HFFc6 (cell line): Measurements from ENCODE around the gene MRPS15. TPM values are rescaled to one million over a fixed set of nuclear protein-coding genes. Genes with fewer than 3 reads are reported as not detected.

Source experiments
- DNase-seq: peaks from one replicate; pipeline ENCODE4 v3.0.0-alpha.2; 2018
- H3K27ac Mint-ChIP-seq: 2 replicates; pipeline ENCODE4 v1.8.0; 2020; ENCODE audit warnings: mild to moderate bottlenecking, mixed read lengths
- H3K27me3 Mint-ChIP-seq: 2 replicates; pipeline ENCODE4 v1.8.0; 2021; ENCODE audit warnings: mild to moderate bottlenecking, moderate library complexity, mixed read lengths; ENCODE audit not compliant: insufficient read depth
- H3K36me3 Mint-ChIP-seq: 2 replicates; pipeline ENCODE4 v1.8.0; 2021; ENCODE audit warnings: low read depth, mixed read lengths
- H3K4me1 Mint-ChIP-seq: 2 replicates; pipeline ENCODE4 v1.8.0; 2020; ENCODE audit warnings: low read depth, mixed read lengths
- H3K4me3 Mint-ChIP-seq: 2 replicates; pipeline ENCODE4 v1.8.0; 2020; ENCODE audit warnings: mild to moderate bottlenecking, moderate library complexity, mixed read lengths
- H3K9me3 Mint-ChIP-seq: 2 replicates; pipeline ENCODE4 v1.8.0; 2020; ENCODE audit warnings: mild to moderate bottlenecking, mixed read lengths
- CTCF ChIP-seq: fragments of 200-600 bp; sonication (generic); IDR thresholded peaks from 2 replicates; pipeline ENCODE4 v1.5.0; 2021; ENCODE audit warnings: antibody characterized with exemption, mild to moderate bottlenecking
- total RNA-seq, 6 experiments: library from RNA; stranded (reverse); fragmentation: NEBNext Ultra II Directional; extraction: Animal tissue kit (Norgen Biotek cat#: 25700); gene quantifications; 2 replicates in 1 of 6; 3 replicates in 5 of 6; pipeline ENCODE4 v1.2.3, GENCODE V29; 2021

Gene MRPS15
- total RNA-seq, 6 experiments from 2014 or later, result 74.1 to 96.1 (median 88.4) TPM

DNA sequence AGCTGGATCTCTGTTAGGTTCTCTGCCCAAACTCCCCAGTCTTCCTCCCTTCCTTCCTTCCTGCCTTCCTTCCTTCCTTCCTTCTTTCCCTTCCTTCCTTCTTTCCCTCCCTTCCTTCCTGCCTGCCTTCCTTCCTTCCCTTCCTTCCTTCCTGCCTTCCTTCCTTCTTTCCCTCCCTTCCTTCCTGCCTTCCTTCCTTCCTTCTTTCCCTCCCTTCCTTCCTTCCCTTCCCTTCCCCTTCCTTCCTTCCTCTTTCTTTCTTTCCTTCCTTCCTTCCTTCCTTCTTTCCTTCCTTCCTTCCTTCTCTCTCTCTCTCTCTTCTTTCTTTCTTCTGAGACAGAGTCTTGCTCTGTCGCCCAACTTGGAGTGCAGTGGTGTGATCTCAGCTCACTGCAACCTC, 57.7 kb downstream of the MRPS15 start:
- no peak overlapping the region for H3K27ac Mint-ChIP-seq
- H3K27me3 Mint-ChIP-seq, result no peaks in the 10 kb centered on the region; the same call in none of the 2 replicates
- H3K9me3 Mint-ChIP-seq, result peaks cover 7% of the 10 kb centered on the region; the same call in 1 of the 2 replicates
- H3K4me3 Mint-ChIP-seq, result no peak overlapping the region
- H3K36me3 Mint-ChIP-seq, result peaks cover 7% of the 10 kb centered on the region; the same call in 1 of the 2 replicates
- no peak for DNase-seq
- H3K4me1 Mint-ChIP-seq, result peaks cover 16% of the 10 kb centered on the region
- no peak for TF ChIP-seq CTCF

Other genes starting within 250 kb of the MRPS15 start
- 100 to 1,000 TPM; 116 to 126 (median 121) TPM for gene THRAP3, start 239.9 kb downstream of the MRPS15 start, total RNA-seq
- gene SH3D21, start 158.0 kb downstream of the MRPS15 start, total RNA-seq, result 1 to 10 TPM; 2.7 to 5.3 (median 2.9) TPM
- gene EVA1B, start 140.7 kb downstream of the MRPS15 start, total RNA-seq, result 100 to 1,000 TPM; 152 to 206 (median 155) TPM
- gene STK40, start 78.5 kb downstream of the MRPS15 start, total RNA-seq, result 10 to 100 TPM; 24.1 to 26.5 (median 25.1) TPM
- gene LSM10, start 66.5 kb downstream of the MRPS15 start, total RNA-seq, result 10 to 100 TPM; 44.6 to 58.7 (median 49.6) TPM
- gene OSCP1, start 13.9 kb downstream of the MRPS15 start, total RNA-seq, result 10 to 100 TPM in 1 of 6 experiments, 1 to 10 TPM in 5; 6.0 to 11.0 (median 7.2) TPM
- not detected for gene CSF3R, start 18.5 kb upstream of the MRPS15 start, total RNA-seq